SU-DHL-6 (cell line): ENCODE results near the gene COG1.

Experiments used
- H2AFZ ChIP-seq: fragments of 200-600 bp; sonication (generic); 2 replicates; pipeline ENCODE4 v1.6.1; 2014; ENCODE audit warnings: low read depth, mild to moderate bottlenecking, moderate library complexity, mixed read lengths, antibody characterized with exemption, low read length; ENCODE audit not compliant: severe bottlenecking
- H3F3A ChIP-seq: fragments of 200-600 bp; shearing (Covaris generic); 2 replicates; pipeline ENCODE4 v1.6.0; 2016; ENCODE audit warnings: antibody characterized with exemption, mild to moderate bottlenecking; ENCODE audit not compliant: insufficient read depth
- H3K27ac ChIP-seq: fragments of 200-600 bp; sonication (generic); 2 replicates; pipeline ENCODE4 v1.5.1; 2016; ENCODE audit warnings: low read depth, mild to moderate bottlenecking, low read length, moderate library complexity, mixed read lengths
- H3K27me3 ChIP-seq: fragments of 200-600 bp; sonication (generic), shearing (Covaris generic); 2 replicates; pipeline ENCODE4 v1.6.0; 2014; ENCODE audit warnings: mild to moderate bottlenecking, low read length
- H3K36me3 ChIP-seq: fragments of 200-600 bp; sonication (generic); 2 replicates; pipeline ENCODE4 v1.6.1; 2014; ENCODE audit warnings: mild to moderate bottlenecking, low read length, mixed read lengths
- H3K4me2 ChIP-seq: fragments of 300-600, 200-600 bp; shearing (Covaris generic), sonication (generic); 2 replicates; pipeline ENCODE4 v1.6.0; 2014; ENCODE audit warnings: low read length, low read depth, mild to moderate bottlenecking; ENCODE audit not compliant: poor library complexity, severe bottlenecking
- H3K4me3 ChIP-seq: fragments of 200-600 bp; sonication (generic); 2 replicates; pipeline ENCODE4 v1.5.1; 2014; ENCODE audit warnings: antibody characterized with exemption, low read length, mild to moderate bottlenecking, mixed read lengths; ENCODE audit not compliant: insufficient read depth, poor library complexity, severe bottlenecking
- H3K79me2 ChIP-seq: fragments of 200-600 bp; sonication (generic); 2 replicates; pipeline ENCODE4 v1.6.1; 2014; ENCODE audit warnings: mild to moderate bottlenecking, low read length, moderate library complexity; ENCODE audit not compliant: insufficient read depth
- H3K9ac ChIP-seq: fragments of 200-600 bp; sonication (generic); 2 replicates; pipeline ENCODE4 v1.7.0; 2014; ENCODE audit warnings: mild to moderate bottlenecking, low read length
- H3K9me2 ChIP-seq: fragments of 200-600 bp; sonication (generic); replicated peaks from 2 replicates; pipeline ENCODE4 v1.6.1; 2014; ENCODE audit warnings: low read length; ENCODE audit not compliant: insufficient read depth
- H3K9me3 ChIP-seq: fragments of 200-600 bp; sonication (generic); 2 replicates; pipeline ENCODE4 v1.6.1; 2014; ENCODE audit warnings: low read length, mixed read lengths; ENCODE audit not compliant: insufficient read depth
- H4K20me1 ChIP-seq: fragments of 200-600 bp; sonication (generic); 2 replicates; pipeline ENCODE4 v1.6.1; 2014; ENCODE audit warnings: low read depth, mild to moderate bottlenecking, antibody characterized with exemption, low read length, moderate library complexity, mixed read lengths
- EZH2phosphoT487 ChIP-seq: fragments of 200-600 bp; sonication (generic), shearing (Covaris generic); conservative IDR thresholded peaks from 2 replicates; pipeline ENCODE4 v1.6.1; 2018; ENCODE audit warnings: mild to moderate bottlenecking, antibody characterized with exemption, low read length, moderate library complexity, mixed read lengths
- TF ChIP-seq, protein P1 (sequence below): fragments of 200-600 bp; sonication (generic); IDR thresholded peaks from one replicate; pipeline ENCODE4 v1.5.1; 2017; ENCODE audit warnings: antibody characterized with exemption, mild to moderate bottlenecking, low read length, moderate library complexity; ENCODE audit not compliant: insufficient read depth, poor library complexity, severe bottlenecking

COG1 gene

DNA sequence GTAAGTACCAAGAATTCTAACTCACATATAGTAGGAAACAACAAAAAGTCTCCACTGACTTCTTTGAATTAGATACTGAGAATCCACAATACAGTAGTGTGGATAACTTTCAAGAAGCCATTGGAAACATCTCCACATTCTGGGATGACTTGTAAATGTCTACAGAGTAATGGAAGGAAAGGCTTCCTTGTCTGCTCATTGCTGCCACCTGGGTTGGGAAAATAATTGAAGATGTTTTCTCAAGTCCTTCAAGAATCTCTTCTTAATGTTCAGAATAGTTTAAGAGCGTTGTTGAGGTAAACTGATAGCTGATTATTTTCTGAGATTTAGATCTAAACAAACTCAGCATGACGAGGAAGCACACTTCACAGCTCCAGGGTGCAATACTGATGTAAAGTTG is 54.9 kb downstream of the COG1 start:
- H3K9ac ChIP-seq, result no peak overlapping the region
- H3K9me2 ChIP-seq, result no peaks in the 10 kb centered on the region
- H4K20me1 ChIP-seq, result no peaks in the 10 kb centered on the region
- H3K27me3 ChIP-seq, result no peaks in the 10 kb centered on the region
- TF ChIP-seq EZH2phosphoT487, result no peak
- H3K27ac ChIP-seq, result no peak overlapping the region
- H3K4me3 ChIP-seq, result no peak overlapping the region
- no peak overlapping the region for H2AFZ ChIP-seq
- no peaks in the 10 kb centered on the region for H3K9me3 ChIP-seq
- H3K4me2 ChIP-seq, result no peak overlapping the region
- H3K36me3 ChIP-seq, result peaks cover 11% of the 10 kb centered on the region; the same call in 1 of the 2 replicates
- no peaks in the 10 kb centered on the region for H3K79me2 ChIP-seq
- H3F3A ChIP-seq, result 0 out of 2 replicates have a peak, but pooled peaks cover 7% of the 10 kb centered on the region

- Histone ChIP-seq H3K9me3 (no peaks in the 10 kb centered on the region), H3F3A (0 out of 2 replicates have a peak, but pooled peaks cover 7% of the 10 kb centered on the region), H3K27me3 (no peaks in the 10 kb centered on the region), H3K9me2 (no peaks in the 10 kb centered on the region), H3K9ac (no peak overlapping the region), H4K20me1 (no peaks in the 10 kb centered on the region), H3K36me3 (peaks cover 11% of the 10 kb centered on the region; the same call in 1 of the 2 replicates), H3K27ac (no peak overlapping the region), H3K79me2 (no peaks in the 10 kb centered on the region), H3K4me2 (no peak overlapping the region), H3K4me3 (no peak overlapping the region), H2AFZ (no peak overlapping the region)
- no peak for TF ChIP-seq EZH2phosphoT487
Measured at GRCh38 chr17:73248532-73248931, 55.7 kb downstream of the COG1 start.

DNA sequence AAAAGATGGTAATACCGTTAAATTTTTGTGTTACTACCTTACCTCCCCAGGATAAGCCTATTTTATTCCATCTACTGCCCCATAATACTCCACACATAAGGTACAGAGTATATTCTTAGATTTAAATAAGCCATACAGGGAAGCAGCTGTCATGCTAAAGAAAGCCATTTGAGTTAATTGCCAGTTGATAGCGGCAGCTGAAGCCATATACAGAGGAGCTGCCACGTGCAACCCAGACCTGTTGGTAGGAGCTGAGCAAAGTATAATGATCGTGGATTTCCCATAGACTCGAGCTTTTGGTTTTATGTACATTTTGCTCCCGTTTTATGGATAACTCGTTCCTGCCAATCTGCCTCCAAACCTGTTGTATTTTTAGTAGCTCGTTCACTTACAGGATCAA is 56.8 kb downstream of the COG1 start:
- Histone ChIP-seq H3K27me3 (no peaks in the 10 kb centered on the region), H3K27ac (no peak overlapping the region), H2AFZ (no peak overlapping the region), H3K36me3 (peaks cover 11% of the 10 kb centered on the region; the same call in 1 of the 2 replicates), H3K4me2 (no peak overlapping the region), H3K79me2 (no peaks in the 10 kb centered on the region), H4K20me1 (no peaks in the 10 kb centered on the region), H3K9me2 (no peaks in the 10 kb centered on the region), H3K9me3 (no peaks in the 10 kb centered on the region), H3K4me3 (no peak overlapping the region), H3K9ac (no peak overlapping the region), H3F3A (0 out of 2 replicates have a peak, but pooled peaks cover 7% of the 10 kb centered on the region)
- TF ChIP-seq, protein P1, sequence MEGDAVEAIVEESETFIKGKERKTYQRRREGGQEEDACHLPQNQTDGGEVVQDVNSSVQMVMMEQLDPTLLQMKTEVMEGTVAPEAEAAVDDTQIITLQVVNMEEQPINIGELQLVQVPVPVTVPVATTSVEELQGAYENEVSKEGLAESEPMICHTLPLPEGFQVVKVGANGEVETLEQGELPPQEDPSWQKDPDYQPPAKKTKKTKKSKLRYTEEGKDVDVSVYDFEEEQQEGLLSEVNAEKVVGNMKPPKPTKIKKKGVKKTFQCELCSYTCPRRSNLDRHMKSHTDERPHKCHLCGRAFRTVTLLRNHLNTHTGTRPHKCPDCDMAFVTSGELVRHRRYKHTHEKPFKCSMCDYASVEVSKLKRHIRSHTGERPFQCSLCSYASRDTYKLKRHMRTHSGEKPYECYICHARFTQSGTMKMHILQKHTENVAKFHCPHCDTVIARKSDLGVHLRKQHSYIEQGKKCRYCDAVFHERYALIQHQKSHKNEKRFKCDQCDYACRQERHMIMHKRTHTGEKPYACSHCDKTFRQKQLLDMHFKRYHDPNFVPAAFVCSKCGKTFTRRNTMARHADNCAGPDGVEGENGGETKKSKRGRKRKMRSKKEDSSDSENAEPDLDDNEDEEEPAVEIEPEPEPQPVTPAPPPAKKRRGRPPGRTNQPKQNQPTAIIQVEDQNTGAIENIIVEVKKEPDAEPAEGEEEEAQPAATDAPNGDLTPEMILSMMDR, result no peak
- no peak for TF ChIP-seq EZH2phosphoT487

DNA sequence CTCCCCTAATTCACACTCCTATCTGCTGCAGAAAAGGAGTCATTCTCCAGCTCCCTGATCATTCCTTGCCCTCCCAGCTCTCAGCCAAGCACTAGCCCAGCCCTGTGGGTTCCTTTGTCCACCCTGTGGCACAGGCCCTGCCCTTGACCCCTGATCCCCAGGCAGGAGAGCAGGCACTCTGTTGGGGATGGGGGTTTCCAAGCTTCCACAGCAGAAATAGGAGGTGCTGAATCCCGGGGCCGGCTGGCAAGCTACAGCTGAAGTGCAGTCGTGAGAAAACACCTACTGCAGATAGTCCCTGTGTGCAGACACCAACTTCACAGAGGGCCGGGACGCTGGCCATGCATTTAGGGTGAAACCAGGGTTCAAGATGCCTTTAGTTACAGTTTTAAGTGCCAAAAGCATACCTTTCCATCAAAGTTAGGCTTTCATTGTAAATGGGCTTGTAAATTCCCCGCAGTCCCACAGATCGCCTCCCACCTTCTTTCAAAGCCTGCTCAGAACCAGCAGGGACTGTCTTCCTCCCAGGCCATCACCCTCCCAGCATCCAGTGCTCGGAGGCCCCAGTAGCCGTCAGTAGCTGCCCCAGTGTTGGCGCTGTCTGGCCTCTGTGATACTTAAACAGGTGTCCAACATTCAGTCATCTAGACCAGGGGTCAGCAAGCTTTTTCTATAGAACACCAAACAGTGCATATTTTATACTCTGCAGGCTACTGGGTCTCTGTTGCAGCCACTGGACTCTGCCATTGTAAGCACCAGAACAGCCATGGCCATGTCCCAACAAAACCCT is 58.2 kb downstream of the COG1 start:
- Histone ChIP-seq H3K79me2 (no peaks in the 10 kb centered on the region), H3K9me3 (no peaks in the 10 kb centered on the region), H4K20me1 (no peaks in the 10 kb centered on the region), H3K9me2 (no peaks in the 10 kb centered on the region), H3K9ac (no peak overlapping the region), H3K27me3 (no peaks in the 10 kb centered on the region), H3K27ac (no peak overlapping the region), H3K36me3 (peaks cover 7% of the 10 kb centered on the region; the same call in 1 of the 2 replicates), H3K4me2 (no peak overlapping the region), H3F3A (no peaks in the 10 kb centered on the region), H2AFZ (no peak overlapping the region), H3K4me3 (no peak overlapping the region)
- TF ChIP-seq, protein P1, result no peak
- TF ChIP-seq EZH2phosphoT487, result no peak
